ENCODE measurements around the gene ZDHHC4. TPM values are rescaled to one million over a fixed set of nuclear protein-coding genes. Genes with fewer than 3 reads are reported as not detected.

Gene ZDHHC4
- total RNA-seq, 2 experiments from 2014 or later = 32.1 to 32.9 TPM

- TF ChIP-seq CTCF (IDR thresholded peaks at IDR 0.05) = no peak
- intact Hi-C loops (cut with DNase I, micrococcal nuclease) = no loop called here
These were observed 46.5 kb downstream of the ZDHHC4 start for GRCh38 chr7:6623589-6624245.

GRCh38 chr7:6624246-6624611 is 47.0 kb downstream of the ZDHHC4 start:
- CTCF ChIA-PET = no interaction called here
- Histone ChIP-seq H3K36me3 (ENCODE audit: insufficient read depth, low read length) (no peaks in the 10 kb centered on the region), H3K4me1 (ENCODE audit: insufficient read depth, low read length) (peaks cover 48% of the 10 kb centered on the region), H3K27me3 (ENCODE audit: control insufficient read depth in 1 of 2, insufficient read depth in 2 of 2, low read length in 2 of 2) (no peaks in the 10 kb centered on the region), H3K9me3 (ENCODE audit: control insufficient read depth in 1 of 2, insufficient read depth in 1 of 2, low read length in 2 of 2) (no peaks in the 10 kb centered on the region), H3K4me3 (ENCODE audit: low read length) (peak overlapping the region; percentile 14), H3K27ac (ENCODE audit: low read depth in 1 of 2, low read length in 2 of 2) (peak overlapping the region; percentile 23 to 58)
- no peak for TF ChIP-seq CTCF (IDR thresholded peaks at IDR 0.05)
- intact Hi-C loops (cut with DNase I, micrococcal nuclease) = no loop called here
- peaks cover 32% of the 10 kb centered on the region for H3K4me1 Mint-ChIP-seq (ENCODE audit: low read depth)
- ATAC-seq (ENCODE audit: poor library complexity) (no peak), DNase-seq (no peak)
- no peaks in the 10 kb centered on the region for H3K27me3 Mint-ChIP-seq
- peak overlapping the region; percentile 72 for H3K4me3 Mint-ChIP-seq
- peak overlapping the region; percentile 84 for H3K27ac Mint-ChIP-seq
- no peaks in the 10 kb centered on the region for H3K9me3 Mint-ChIP-seq
- peaks cover 12% of the 10 kb centered on the region for H3K36me3 Mint-ChIP-seq (ENCODE audit: low read depth)
- POLR2A ChIA-PET = interaction anchor here (0.9 to 1.2 kb wide), 3 partner anchors 12 to 83 kb away, joined by 3 to 5 read pairs (median 3); partner anchors contain the start of genes INTS15 and ZNF12

More at GRCh38 chr7:6623589-6624245, 46.5 kb downstream of the ZDHHC4 start:
- POLR2A ChIA-PET = interaction anchor here (0.9 to 1.2 kb wide), 3 partner anchors 12 to 83 kb away, joined by 3 to 5 read pairs (median 3); partner anchors contain the start of genes INTS15 and ZNF12
- peak overlapping the region; percentile 84 for H3K27ac Mint-ChIP-seq
- peak in 4 of 14 experiments; percentile 41 to 61 (median 44) for DNase-seq
- peak; percentile 52 for ATAC-seq (ENCODE audit: poor library complexity)
- peaks cover 12% of the 10 kb centered on the region for H3K36me3 Mint-ChIP-seq (ENCODE audit: low read depth)
- CTCF ChIA-PET = no interaction called here
- no peaks in the 10 kb centered on the region for H3K27me3 Mint-ChIP-seq
- no peaks in the 10 kb centered on the region for H3K9me3 Mint-ChIP-seq
- Histone ChIP-seq H3K27ac (ENCODE audit: low read depth in 1 of 2, low read length in 2 of 2) (peak overlapping the region; percentile 23 to 58), H3K36me3 (ENCODE audit: insufficient read depth, low read length) (no peaks in the 10 kb centered on the region), H3K4me1 (ENCODE audit: insufficient read depth, low read length) (peaks cover 48% of the 10 kb centered on the region), H3K9me3 (ENCODE audit: control insufficient read depth in 1 of 2, insufficient read depth in 1 of 2, low read length in 2 of 2) (no peaks in the 10 kb centered on the region), H3K4me3 (ENCODE audit: low read length) (peak overlapping the region; percentile 14), H3K27me3 (ENCODE audit: control insufficient read depth in 1 of 2, insufficient read depth in 2 of 2, low read length in 2 of 2) (no peaks in the 10 kb centered on the region)
- H3K4me1 Mint-ChIP-seq (ENCODE audit: low read depth) = peaks cover 32% of the 10 kb centered on the region
- peak overlapping the region; percentile 72 for H3K4me3 Mint-ChIP-seq

GRCh38 chr7:6628045-6628444 is 50.8 kb downstream of the ZDHHC4 start:
- intact Hi-C loops (cut with DNase I, micrococcal nuclease) = no loop called here
- H3K36me3 Mint-ChIP-seq (ENCODE audit: low read depth) = peaks cover 5% of the 10 kb centered on the region
- no peak overlapping the region for H3K27ac ChIP-seq (ENCODE audit: low read depth in 1 of 2, low read length in 2 of 2)
- no peaks in the 10 kb centered on the region for H3K9me3 Mint-ChIP-seq
- no peaks in the 10 kb centered on the region for H3K27me3 ChIP-seq (ENCODE audit: control insufficient read depth in 1 of 2, insufficient read depth in 2 of 2, low read length in 2 of 2)
- ATAC-seq (ENCODE audit: poor library complexity) (no peak), DNase-seq (no peak)
- H3K27me3 Mint-ChIP-seq = no peaks in the 10 kb centered on the region
- H3K4me3 ChIP-seq (ENCODE audit: low read length) = no peak overlapping the region
- no peak overlapping the region for H3K4me3 Mint-ChIP-seq
- peaks cover 9% of the 10 kb centered on the region for H3K4me1 Mint-ChIP-seq (ENCODE audit: low read depth)
- H3K27ac Mint-ChIP-seq = no peak overlapping the region
- no peaks in the 10 kb centered on the region for H3K36me3 ChIP-seq (ENCODE audit: insufficient read depth, low read length)
- ChIA-PET CTCF (no interaction called here), POLR2A (no interaction called here)
- H3K9me3 ChIP-seq (ENCODE audit: control insufficient read depth in 1 of 2, insufficient read depth in 1 of 2, low read length in 2 of 2) = no peaks in the 10 kb centered on the region
- peaks cover 20% of the 10 kb centered on the region for H3K4me1 ChIP-seq (ENCODE audit: insufficient read depth, low read length)
- no peak for TF ChIP-seq CTCF (IDR thresholded peaks at IDR 0.05)

Data from CD4-positive, alpha-beta T cell (primary cell).